Esophagus muscularis mucosa (tissue), 3 donors: ENCODE measurements around the gene ATP5IF1.

Experiments
- CTCF ChIP-seq, 3 experiments: fragments of 200-600 bp in 2 of 3; fragments of 450-650 bp in 1 of 3; sonication (generic) in 2 of 3; IDR thresholded peaks; one replicate each; pipeline ENCODE4 v1.5.1; 2017 to 2019; ENCODE audit warnings: antibody characterized with exemption in 3 of 3, mild to moderate bottlenecking in 2 of 3, moderate library complexity in 1 of 3
- POLR2A ChIP-seq: fragments of 450-650 bp; IDR thresholded peaks from one replicate; pipeline ENCODE4 v1.6.1; 2017; ENCODE audit warnings: antibody characterized with exemption, moderate library complexity, mild to moderate bottlenecking, low read depth

- TF ChIP-seq CTCF (IDR thresholded peaks at IDR 0.05): no peak
- no peak for TF ChIP-seq POLR2A
These were observed 50.2 kb downstream of the ATP5IF1 start for GRCh38 chr1:28286111-28286510.
